Measurements from ENCODE around the gene TRIM39. TPM values are rescaled to one million over a fixed set of nuclear protein-coding genes. Genes with fewer than 3 reads are reported as not detected.
"Not testable (repeated sequence)": the region's sequence is repeated elsewhere in the genome, so short reads cannot be mapped to it uniquely, and the experiment has no call there.

The TRIM39 gene
- total RNA-seq, 1 experiment from 2014 or later, result 8.9 TPM

DNA sequence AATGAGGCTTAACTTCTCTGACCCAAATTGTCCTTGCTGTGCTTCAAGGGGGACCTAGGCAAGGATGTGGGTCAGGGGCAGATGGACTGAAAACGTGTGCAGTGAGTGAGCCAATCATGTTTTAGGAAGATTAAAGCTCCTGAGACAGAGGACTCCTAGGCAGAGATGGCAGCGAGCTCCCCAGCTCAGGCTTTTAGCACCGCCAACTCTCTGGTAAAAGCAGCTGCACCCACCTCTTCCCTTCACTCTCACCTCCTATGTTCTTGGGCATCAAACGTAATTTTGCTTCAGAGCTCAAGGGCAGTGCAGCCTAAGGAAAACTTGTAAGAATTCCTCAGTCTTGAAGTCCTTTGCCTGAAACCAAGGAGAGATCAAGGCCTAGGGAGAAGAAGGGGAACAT lies 28.6 kb downstream of the TRIM39 start:
- in situ Hi-C loops (cut with HindIII; ENCODE audit: low pct_unique_long_range_greater_than_20kb, low sequenced_read_pairs), result no loop called here

DNA sequence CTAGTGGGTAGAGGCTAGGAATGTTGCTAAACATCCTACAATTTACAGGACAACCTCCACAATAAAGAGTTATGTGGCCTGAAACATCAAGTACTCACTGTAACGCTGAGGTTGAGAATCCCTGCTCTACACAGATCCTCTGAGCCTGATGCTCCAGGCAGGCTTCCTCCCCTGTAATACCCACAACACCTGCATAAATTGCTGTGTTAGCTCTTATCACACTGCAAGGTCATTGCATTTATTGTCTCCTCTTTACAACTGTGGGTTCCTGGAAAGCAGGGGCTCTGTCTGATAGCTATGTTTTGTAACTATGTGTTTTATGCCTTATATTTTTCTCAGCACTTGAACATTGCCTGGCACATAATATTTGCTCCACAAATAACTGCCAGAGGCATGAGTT lies 29.8 kb downstream of the TRIM39 start:
- in situ Hi-C loops (cut with HindIII; ENCODE audit: low pct_unique_long_range_greater_than_20kb, low sequenced_read_pairs), result no loop called here
- DNase-seq (ENCODE audit: low read depth), result no peak

More for the DNA sequence above, 28.6 kb downstream of the TRIM39 start:
- DNase-seq (ENCODE audit: low read depth), result no peak

DNA sequence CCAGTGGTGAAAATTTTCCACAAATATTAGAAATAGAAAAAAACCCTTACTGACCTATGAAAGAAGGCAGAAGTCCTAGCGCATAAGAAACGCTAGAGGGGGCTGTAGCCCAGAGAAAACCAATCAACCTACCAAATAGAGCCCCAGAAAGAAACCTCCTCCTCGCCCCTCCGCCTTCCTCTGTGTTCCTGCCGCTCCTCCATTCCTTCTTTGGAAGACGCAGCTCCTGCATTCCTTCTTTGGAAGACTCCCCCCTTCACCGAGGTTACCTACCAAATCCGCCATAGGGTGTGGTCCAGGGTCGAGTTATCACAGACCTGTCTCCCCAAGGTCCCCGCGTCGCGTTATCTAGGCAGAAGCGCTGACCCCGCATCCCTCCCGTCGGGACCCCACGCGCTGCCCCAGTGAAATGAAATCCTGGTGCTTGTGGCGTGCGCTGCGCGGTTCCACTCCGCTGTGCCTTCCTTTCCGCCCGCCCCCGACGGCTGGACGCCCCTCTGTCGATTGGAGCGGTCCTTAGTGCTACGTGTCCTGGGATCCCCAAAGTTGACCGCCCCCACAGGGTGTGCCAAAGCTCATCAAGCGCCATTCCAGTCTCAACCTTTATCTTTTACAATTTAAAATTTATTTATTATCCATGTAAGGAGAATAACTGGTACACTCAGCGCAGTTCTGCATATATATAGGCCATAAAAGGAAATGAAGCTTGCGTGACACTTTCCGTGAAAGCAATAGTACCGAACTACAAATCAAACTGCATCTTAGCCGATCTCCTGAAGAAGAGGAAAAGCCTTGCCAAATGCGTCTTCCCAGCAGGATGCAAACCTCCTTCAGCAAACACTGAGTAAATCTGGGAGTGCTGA lies 31.2 kb downstream of the TRIM39 start:
- in situ Hi-C loops (cut with HindIII; ENCODE audit: low pct_unique_long_range_greater_than_20kb, low sequenced_read_pairs), result no loop called here

DNA sequence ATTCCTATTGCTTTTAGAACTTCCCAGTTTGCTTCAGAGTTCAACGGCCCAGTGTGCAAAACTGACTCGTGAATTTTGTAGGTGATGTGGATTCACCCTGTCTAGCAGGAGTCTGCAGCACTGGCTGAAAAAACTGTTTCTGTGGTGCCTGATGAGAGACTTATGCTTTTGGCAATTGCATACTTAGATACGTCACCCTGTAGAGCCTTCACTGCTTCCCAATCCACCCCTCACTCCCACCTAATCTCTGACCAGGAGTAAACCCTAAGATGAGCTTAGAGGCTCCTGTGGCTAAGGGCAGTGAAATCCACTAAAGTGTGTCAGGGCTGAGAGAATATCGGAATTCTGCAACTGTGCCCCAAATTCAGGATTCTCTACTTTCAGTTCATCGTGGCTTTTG lies 32.5 kb downstream of the TRIM39 start:
- no peak for DNase-seq (ENCODE audit: low read depth)
- in situ Hi-C loops (cut with HindIII; ENCODE audit: low pct_unique_long_range_greater_than_20kb, low sequenced_read_pairs), result no loop called here

More for the DNA sequence above, 31.2 kb downstream of the TRIM39 start:
- DNase-seq (ENCODE audit: low read depth), result peak; percentile 23

- DNase-seq (ENCODE audit: low read depth), result no peak
- in situ Hi-C loops (cut with HindIII; ENCODE audit: low pct_unique_long_range_greater_than_20kb, low sequenced_read_pairs), result no loop called here
Observed at GRCh38 chr6:30360139-30360538, 33.4 kb downstream of the TRIM39 start.

GRCh38 chr6:30361661-30362060 lies 34.9 kb downstream of the TRIM39 start:
- no peak for DNase-seq (ENCODE audit: low read depth)
- in situ Hi-C loops (cut with HindIII; ENCODE audit: low pct_unique_long_range_greater_than_20kb, low sequenced_read_pairs), result no loop called here

DNA sequence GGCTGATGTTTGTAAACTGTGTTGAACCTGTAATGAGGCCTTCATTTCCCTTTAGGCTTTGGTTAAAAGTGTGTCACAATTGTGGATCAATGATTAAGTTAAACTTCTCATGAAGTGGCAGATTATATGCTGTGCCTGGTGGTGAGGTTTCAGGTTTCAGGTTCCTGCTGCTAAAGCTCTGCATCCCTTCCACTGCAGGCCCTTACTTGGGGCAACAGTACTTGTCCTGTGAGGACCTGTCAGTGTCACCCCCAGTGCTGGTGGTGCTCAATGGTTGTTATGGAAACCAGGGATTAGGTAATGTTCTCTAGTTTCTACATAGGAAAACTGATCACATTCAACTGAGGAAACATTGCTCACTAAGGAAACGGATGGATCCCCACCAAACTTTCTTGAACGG lies 36.7 kb downstream of the TRIM39 start:
- in situ Hi-C loops (cut with HindIII; ENCODE audit: low pct_unique_long_range_greater_than_20kb, low sequenced_read_pairs), result no loop called here

DNA sequence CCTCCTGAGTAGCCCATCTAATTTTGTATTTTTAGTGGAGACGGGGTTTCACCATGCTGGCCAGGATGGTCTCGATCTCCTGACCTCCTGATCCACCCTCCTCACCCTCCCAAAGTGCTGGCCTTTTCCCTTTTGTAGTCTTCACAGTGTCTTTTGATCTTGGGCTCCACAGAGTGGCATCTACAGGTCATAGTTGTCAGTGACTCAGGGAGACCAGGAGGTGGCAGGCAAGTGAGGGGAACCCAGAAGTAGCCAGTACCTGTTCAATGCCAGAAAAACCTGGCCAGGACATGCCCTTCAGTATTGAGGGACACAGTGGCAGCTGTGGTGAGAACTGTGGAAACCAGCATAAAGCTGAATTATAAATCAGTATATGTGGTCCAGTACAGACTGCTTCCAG lies 37.9 kb downstream of the TRIM39 start:
- DNase-seq (ENCODE audit: low read depth), result no peak
- in situ Hi-C loops (cut with HindIII; ENCODE audit: low pct_unique_long_range_greater_than_20kb, low sequenced_read_pairs), result no loop called here

More for the DNA sequence above, 36.7 kb downstream of the TRIM39 start:
- no peak for DNase-seq (ENCODE audit: low read depth)

DNA sequence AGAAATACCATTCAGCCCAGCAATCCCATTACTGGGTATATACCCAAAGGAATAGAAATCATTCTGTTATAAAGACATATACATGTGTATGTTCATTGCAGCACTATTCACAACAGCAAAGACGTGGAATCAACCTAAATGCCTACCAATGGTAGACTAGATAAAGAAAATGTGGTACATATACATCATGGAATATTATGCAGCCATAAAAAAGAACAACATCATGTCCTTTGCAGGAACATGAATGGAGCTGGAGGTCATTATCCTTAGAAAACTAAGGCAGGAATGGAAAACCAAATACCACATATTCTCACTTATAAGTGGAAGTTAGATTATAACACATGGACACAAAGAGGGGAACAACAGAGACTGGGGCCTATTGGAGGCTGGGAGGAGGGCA lies 42.6 kb downstream of the TRIM39 start:
- in situ Hi-C loops (cut with HindIII; ENCODE audit: low pct_unique_long_range_greater_than_20kb, low sequenced_read_pairs); DNase-seq (ENCODE audit: low read depth): not testable (repeated sequence)

GRCh38 chr6:30378290-30378937 lies 51.7 kb downstream of the TRIM39 start:
- in situ Hi-C loops (cut with HindIII; ENCODE audit: low pct_unique_long_range_greater_than_20kb, low sequenced_read_pairs), result no loop called here
- DNase-seq (ENCODE audit: low read depth), result peak; percentile 42

DNA sequence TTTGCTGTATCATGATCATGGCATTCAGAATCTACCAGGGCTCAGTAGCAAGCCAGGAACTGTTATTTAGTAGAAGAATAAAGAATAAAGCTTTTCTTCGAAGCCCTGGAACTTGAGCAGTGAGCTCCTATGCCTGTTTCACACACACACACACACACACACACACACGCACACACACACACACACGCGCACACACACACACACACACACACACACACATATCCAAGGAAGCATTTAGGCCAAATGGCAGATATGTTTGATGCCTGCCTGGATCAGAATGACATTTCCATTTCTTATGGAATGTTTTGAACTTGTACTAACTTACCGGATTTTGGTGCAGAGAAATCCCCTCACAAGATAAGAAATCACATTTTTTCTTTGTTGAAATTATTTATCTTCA lies 53.7 kb downstream of the TRIM39 start:
- DNase-seq (ENCODE audit: low read depth), result no peak

DNA sequence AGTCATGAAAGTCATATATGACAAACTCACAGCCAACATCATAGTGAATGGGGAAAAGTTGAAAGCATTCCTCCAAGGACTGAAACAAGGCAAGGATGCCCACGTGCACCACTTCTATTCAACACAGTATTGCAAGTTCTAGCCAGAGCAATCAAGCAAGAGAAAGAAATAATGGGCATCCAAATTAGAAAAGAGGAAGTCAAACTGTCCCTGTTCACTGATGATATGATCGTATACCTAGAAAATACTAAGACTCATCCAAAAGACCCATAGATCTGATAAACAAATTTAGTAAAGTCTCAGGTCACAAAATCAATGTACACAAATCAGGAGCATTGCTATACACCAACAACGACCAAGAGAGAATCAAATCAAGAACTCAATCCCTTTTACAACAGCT lies 59.4 kb downstream of the TRIM39 start:
- in situ Hi-C loops (cut with HindIII; ENCODE audit: low pct_unique_long_range_greater_than_20kb, low sequenced_read_pairs), result no loop called here
- no peak for DNase-seq (ENCODE audit: low read depth)

More for the DNA sequence above, 53.7 kb downstream of the TRIM39 start:
- in situ Hi-C loops (cut with HindIII; ENCODE audit: low pct_unique_long_range_greater_than_20kb, low sequenced_read_pairs), result no loop called here

DNA sequence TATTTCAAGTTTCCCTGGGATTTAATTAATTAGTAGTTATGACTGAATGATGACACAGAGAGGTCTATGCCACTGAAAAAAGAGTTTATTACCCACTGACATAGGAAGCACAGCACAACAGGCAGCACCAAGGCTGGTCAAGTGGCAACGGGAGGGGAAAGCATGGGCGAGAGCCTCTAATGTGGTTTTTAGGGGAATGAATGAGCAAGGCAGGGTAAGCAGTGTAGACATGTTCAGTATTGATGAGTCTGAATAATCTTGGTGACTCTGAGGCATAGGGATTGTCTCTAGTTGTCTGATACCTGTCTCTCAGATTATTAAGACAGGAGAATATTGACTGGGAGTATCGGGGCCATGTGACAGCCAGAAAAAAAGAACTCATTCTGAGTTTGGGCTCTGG lies 64.5 kb downstream of the TRIM39 start:
- in situ Hi-C loops (cut with HindIII; ENCODE audit: low pct_unique_long_range_greater_than_20kb, low sequenced_read_pairs), result no loop called here
- DNase-seq (ENCODE audit: low read depth), result no peak

Other genes with a start within 250 kb of the TRIM39 start
- 0.71 and 3.0 TPM in 2 replicates for gene TRIM31, start 213.8 kb upstream of the TRIM39 start, total RNA-seq (2014; rRNA removed; shearing (Covaris generic); ENCODE audit: low replicate concordance)
- not detected in 2 replicates for gene TRIM40, start 190.8 kb upstream of the TRIM39 start, total RNA-seq (2014; rRNA removed; shearing (Covaris generic); ENCODE audit: low replicate concordance)
- not detected in 2 replicates for gene TRIM10, start 165.7 kb upstream of the TRIM39 start, total RNA-seq (2014; rRNA removed; shearing (Covaris generic); ENCODE audit: low replicate concordance)
- not detected in 2 replicates for gene TRIM15, start 163.4 kb upstream of the TRIM39 start, total RNA-seq (2014; rRNA removed; shearing (Covaris generic); ENCODE audit: low replicate concordance)
- 46.4 and 73.6 TPM in 2 replicates for gene TRIM26, start 113.5 kb upstream of the TRIM39 start, total RNA-seq (2014; rRNA removed; shearing (Covaris generic); ENCODE audit: low replicate concordance)
- gene RPP21, start 18.2 kb downstream of the TRIM39 start, total RNA-seq (2014; rRNA removed; shearing (Covaris generic); ENCODE audit: low replicate concordance), result 47.4 and 120 TPM in 2 replicates
- 210 and 213 TPM in 2 replicates for gene HLA-E, start 162.6 kb downstream of the TRIM39 start, total RNA-seq (2014; rRNA removed; shearing (Covaris generic); ENCODE audit: low replicate concordance)
- gene GNL1, start 229.6 kb downstream of the TRIM39 start, total RNA-seq (2014; rRNA removed; shearing (Covaris generic); ENCODE audit: low replicate concordance), result 23.5 and 36.9 TPM in 2 replicates
- gene PRR3, start 230.4 kb downstream of the TRIM39 start, total RNA-seq (2014; rRNA removed; shearing (Covaris generic); ENCODE audit: low replicate concordance), result 12.7 TPM in 1 of 2 replicates, not detected in the other
- 29.5 and 30.5 TPM in 2 replicates for gene ABCF1, start 244.5 kb downstream of the TRIM39 start, total RNA-seq (2014; rRNA removed; shearing (Covaris generic); ENCODE audit: low replicate concordance)